Astrocyte of the cerebellum (primary cell): ENCODE results near the gene PCYOX1L.

ENCODE experiments used
- DNase-seq: peaks from one replicate; pipeline ENCODE4 v3.0.0-alpha.2; 2011; ENCODE audit warnings: low read depth
- H3K4me3 ChIP-seq: 2 replicates; pipeline ENCODE4 v1.5.1; 2011; ENCODE audit warnings: mild to moderate bottlenecking, low read depth, low read length, moderate library complexity
- in situ Hi-C: cut with HindIII; loops from 2 replicates; pipeline ENCODE4 v1.10.0; 2017; ENCODE audit warnings: low sequenced_read_pairs
- TF ChIP-seq, protein P1 (sequence below): IDR thresholded peaks from 2 replicates; pipeline ENCODE4 v1.5.1; 2012; ENCODE audit warnings: low read length, low read depth, moderate library complexity, mild to moderate bottlenecking; ENCODE audit errors: missing control alignments

PCYOX1L gene

DNA sequence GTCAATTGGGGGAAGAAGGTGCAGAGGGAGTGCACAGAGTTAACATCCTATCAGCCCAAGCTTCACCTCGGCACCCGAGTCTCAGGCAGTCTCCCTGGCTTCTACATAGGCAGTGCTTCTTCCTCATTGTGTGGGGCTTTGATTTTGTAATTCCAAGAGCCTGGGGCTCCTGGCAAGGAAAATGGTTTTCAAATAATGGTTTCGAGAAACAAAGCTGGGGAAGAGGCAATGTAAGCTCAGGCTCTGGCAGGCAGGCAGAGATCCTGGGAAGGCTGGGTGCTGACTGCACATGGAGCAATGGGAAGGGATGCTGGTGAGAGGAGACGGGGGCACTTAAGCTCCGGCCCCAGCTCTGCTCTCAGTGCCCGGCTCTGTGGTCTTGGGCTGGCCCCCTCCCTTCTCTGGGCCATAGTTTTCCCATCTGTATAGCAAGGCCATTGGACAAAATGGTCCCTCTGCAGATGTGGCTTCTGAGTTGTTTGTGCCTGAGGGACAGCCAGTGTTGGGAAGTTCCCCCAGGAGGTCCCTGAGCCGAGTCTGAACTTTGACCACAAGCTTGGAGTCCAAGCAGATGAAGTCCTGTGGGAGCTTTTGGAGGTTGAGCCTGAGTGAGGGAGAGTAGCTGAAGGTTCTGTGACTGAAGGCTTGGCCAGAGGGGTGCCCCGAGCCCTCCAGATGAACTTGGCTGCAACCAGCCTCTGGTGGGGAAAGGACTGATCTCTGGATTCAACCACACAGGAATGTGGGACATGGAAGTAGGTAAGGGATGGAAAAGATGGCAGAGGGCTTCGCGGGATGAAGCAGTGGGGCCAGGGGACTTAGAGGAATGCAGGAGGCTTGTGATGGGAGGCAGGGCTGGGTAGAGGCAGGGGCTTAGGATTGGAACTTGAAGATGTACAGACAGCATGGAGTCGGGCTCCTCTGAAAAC, 49.7 kb downstream of the PCYOX1L start:
- TF ChIP-seq, protein P1, sequence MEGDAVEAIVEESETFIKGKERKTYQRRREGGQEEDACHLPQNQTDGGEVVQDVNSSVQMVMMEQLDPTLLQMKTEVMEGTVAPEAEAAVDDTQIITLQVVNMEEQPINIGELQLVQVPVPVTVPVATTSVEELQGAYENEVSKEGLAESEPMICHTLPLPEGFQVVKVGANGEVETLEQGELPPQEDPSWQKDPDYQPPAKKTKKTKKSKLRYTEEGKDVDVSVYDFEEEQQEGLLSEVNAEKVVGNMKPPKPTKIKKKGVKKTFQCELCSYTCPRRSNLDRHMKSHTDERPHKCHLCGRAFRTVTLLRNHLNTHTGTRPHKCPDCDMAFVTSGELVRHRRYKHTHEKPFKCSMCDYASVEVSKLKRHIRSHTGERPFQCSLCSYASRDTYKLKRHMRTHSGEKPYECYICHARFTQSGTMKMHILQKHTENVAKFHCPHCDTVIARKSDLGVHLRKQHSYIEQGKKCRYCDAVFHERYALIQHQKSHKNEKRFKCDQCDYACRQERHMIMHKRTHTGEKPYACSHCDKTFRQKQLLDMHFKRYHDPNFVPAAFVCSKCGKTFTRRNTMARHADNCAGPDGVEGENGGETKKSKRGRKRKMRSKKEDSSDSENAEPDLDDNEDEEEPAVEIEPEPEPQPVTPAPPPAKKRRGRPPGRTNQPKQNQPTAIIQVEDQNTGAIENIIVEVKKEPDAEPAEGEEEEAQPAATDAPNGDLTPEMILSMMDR: no peak
- H3K4me3 ChIP-seq: peak overlapping the region; percentile 40
- in situ Hi-C loops: no loop called here
- no peak for DNase-seq

- in situ Hi-C loops: no loop called here
- H3K4me3 ChIP-seq: peak overlapping the region; percentile 40
- no peak for DNase-seq
- TF ChIP-seq, protein P1: no peak
These were observed 50.6 kb downstream of the PCYOX1L start for GRCh38 chr5:149408252-149409099.

- DNase-seq: no peak
- TF ChIP-seq, protein P1: no peak
- no peak overlapping the region for H3K4me3 ChIP-seq
- in situ Hi-C loops: no loop called here
These were observed 51.6 kb downstream of the PCYOX1L start for GRCh38 chr5:149409268-149409948.

DNA sequence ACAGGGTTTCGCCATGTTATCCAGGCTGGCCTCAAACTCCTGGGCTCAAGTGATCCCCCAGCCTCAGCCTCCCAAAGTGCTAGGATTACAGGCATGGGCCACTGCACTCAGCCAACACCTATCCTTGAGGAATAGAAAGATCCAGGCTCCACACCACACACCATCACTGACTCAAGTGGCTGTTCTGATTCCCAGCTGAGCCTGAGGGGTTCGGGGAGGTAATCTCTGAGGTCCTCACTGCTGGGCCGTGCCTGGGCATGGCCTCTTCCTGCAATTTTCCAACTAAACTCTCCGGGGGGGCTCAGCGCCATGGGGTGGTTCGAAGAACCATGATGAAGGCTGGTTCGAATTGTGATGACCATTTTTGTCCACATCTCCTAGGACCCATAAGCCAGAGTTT, 52.2 kb downstream of the PCYOX1L start:
- no peak for DNase-seq
- no peak overlapping the region for H3K4me3 ChIP-seq
- TF ChIP-seq, protein P1: no peak
- in situ Hi-C loops: no loop called here

DNA sequence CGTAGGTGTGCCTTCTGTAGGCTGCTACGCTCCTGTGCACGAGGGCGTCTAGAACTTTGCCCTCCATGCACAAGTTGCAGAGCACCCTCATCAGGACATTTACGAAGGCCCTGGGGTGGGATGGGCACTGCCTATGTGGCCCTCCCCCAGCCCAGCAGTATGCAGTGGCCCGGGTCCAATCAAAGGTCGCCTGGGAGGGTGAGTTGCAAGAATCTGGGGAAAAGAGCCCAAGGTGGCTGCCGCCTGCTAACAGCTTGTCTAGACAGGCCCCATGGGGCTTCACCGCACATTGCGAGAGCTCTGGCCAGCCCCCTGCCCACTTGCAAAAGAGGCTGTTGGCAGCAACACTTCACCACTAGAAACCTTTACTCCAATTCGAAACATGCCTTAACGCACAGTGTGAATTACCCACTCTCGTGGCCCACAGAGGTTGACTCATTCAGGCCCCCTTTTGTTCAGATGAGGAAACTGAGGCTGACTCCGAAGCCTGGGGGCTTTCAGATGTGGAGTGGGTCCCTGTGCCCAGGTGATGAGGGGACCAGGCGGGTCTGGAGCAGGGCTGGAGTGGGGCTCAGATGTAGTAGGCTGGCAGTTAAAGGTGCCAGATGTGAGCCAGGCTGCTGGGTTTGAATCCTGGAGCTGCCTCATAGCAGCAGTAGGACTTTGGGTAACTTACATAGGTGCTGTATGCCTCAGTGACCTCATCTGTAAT, 53.0 kb downstream of the PCYOX1L start:
- H3K4me3 ChIP-seq: no peak overlapping the region
- in situ Hi-C loops: no loop called here
- no peak for DNase-seq
- TF ChIP-seq, protein P1: no peak
